HepG2 (cell line): ENCODE measurements around the gene WNT5A. TPM values are rescaled to one million over a fixed set of nuclear protein-coding genes. Genes with fewer than 3 reads are reported as not detected.

Experiments
- KIAA2018 ChIP-seq: sonication (generic); formaldehyde crosslinking; IDR thresholded peaks from 2 replicates; pipeline ENCODE4 v1.5.0; 2020; ENCODE audit warnings: mild to moderate bottlenecking, missing genetic modification reagents, borderline replicate concordance
- PHF5A ChIP-seq: IDR thresholded peaks from one replicate; pipeline ENCODE4 v1.6.1; 2018; ENCODE audit warnings: low read depth, missing genetic modification reagents; ENCODE audit not compliant: unreplicated experiment
- ZNF766 ChIP-seq: sonication (generic); formaldehyde crosslinking; IDR thresholded peaks from 2 replicates; pipeline ENCODE4 v1.5.0; 2020; ENCODE audit warnings: missing genetic modification reagents, borderline replicate concordance
- polyA plus RNA-seq, 8 experiments: library from polyadenylated mRNA; depleted of rRNA in 3 of 8; stranded (reverse) in 7 of 8; unstranded in 1 of 8; fragments of >200 nt; fragmentation: Illumina TruSeq in 4 of 8; extraction: Trizol in 4 of 8; gene quantifications; 2 replicates each; pipeline versions ENCODE4 v1.2.1 to v1.2.3, GENCODE V29; 2011 to 2016; ENCODE audit warnings: low read depth in 4 of 8, missing spikeins in 1 of 8, mixed read lengths in 1 of 8; ENCODE audit not compliant: insufficient read depth in 1 of 8
- total RNA-seq, 5 experiments: library from RNA; depleted of rRNA; stranded (reverse); fragments of >200 nt; fragmentation: Illumina TruSeq; extraction: Trizol; gene quantifications; 2 replicates each; pipeline ENCODE4 v1.2.3, GENCODE V29; 2016; ENCODE audit warnings: low read depth in 1 of 5
- TF ChIP-seq, protein P1 (sequence below): sonication (generic); formaldehyde crosslinking; IDR thresholded peaks from 2 replicates; pipeline ENCODE4 v1.8.1; 2023; ENCODE audit warnings: mild to moderate bottlenecking, missing genetic modification reagents

WNT5A gene
- total and polyA plus RNA-seq, 2 of the 13 experiments (the other 11 are each of a cell fraction or from before 2014, with no cell fraction given): not detected

DNA sequence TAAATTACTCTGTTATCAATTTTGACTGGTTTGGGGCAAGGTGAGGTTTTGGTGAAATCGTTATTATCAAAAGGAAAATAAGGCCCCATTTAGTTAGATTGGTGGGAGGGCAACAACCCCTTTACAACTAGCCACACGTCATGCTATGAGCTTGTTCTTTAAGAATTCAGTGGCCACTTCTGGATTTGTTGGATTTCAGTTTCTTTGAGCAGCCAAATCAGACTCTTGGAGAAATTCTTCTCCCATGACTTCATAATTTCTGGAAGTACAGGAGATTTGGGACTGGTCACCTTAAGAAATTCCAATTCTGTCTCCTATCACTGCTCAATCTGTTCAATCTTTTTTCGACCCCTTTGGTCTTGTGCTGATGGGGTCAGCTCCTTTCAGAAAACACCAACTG lies 14.8 kb upstream of the WNT5A start (continued):
- no peak for TF ChIP-seq KIAA2018
- TF ChIP-seq, protein P1, sequence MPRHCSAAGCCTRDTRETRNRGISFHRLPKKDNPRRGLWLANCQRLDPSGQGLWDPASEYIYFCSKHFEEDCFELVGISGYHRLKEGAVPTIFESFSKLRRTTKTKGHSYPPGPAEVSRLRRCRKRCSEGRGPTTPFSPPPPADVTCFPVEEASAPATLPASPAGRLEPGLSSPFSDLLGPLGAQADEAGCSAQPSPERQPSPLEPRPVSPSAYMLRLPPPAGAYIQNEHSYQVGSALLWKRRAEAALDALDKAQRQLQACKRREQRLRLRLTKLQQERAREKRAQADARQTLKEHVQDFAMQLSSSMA (CRISPR knock-in tag): no peak
- TF ChIP-seq PHF5A (CRISPR knock-in tag): no peak
- TF ChIP-seq ZNF766 (CRISPR knock-in tag): no peak
